Measurements from ENCODE around the gene PAPSS2.
A peak's percentile ranks its signal among the peaks of the same experiment; 100 is the strongest.

- TF ChIP-seq POLR2A (IDR thresholded peaks at IDR 0.05) = no peak
- TF ChIP-seq, protein P1, sequence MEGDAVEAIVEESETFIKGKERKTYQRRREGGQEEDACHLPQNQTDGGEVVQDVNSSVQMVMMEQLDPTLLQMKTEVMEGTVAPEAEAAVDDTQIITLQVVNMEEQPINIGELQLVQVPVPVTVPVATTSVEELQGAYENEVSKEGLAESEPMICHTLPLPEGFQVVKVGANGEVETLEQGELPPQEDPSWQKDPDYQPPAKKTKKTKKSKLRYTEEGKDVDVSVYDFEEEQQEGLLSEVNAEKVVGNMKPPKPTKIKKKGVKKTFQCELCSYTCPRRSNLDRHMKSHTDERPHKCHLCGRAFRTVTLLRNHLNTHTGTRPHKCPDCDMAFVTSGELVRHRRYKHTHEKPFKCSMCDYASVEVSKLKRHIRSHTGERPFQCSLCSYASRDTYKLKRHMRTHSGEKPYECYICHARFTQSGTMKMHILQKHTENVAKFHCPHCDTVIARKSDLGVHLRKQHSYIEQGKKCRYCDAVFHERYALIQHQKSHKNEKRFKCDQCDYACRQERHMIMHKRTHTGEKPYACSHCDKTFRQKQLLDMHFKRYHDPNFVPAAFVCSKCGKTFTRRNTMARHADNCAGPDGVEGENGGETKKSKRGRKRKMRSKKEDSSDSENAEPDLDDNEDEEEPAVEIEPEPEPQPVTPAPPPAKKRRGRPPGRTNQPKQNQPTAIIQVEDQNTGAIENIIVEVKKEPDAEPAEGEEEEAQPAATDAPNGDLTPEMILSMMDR (IDR thresholded peaks at IDR 0.05) = peak; percentile 68 to 80 (median 71)
Measured at GRCh38 chr10:87734987-87735827, 75.5 kb downstream of the PAPSS2 start.
